Mammary epithelial cell (primary cell): ENCODE results near the gene NOD1.

ENCODE experiments used
- EZH2 ChIP-seq: IDR thresholded peaks from 2 replicates; pipeline ENCODE4 v1.6.1; 2012; ENCODE audit warnings: low read length, inconsistent platforms, borderline replicate concordance
- TF ChIP-seq, protein P1 (sequence below), 2 donors: IDR thresholded peaks in 1 of 2; conservative IDR thresholded peaks in 1 of 2; 2 replicates each; pipeline ENCODE4 v1.5.1; 2011 to 2012; ENCODE audit warnings: inconsistent platforms in 2 of 2, low read length in 2 of 2, mild to moderate bottlenecking in 2 of 2, control low read depth in 1 of 2, low read depth in 1 of 2; ENCODE audit not compliant: insufficient read depth in 1 of 2; ENCODE audit errors: extremely low read depth in 1 of 2

DNA sequence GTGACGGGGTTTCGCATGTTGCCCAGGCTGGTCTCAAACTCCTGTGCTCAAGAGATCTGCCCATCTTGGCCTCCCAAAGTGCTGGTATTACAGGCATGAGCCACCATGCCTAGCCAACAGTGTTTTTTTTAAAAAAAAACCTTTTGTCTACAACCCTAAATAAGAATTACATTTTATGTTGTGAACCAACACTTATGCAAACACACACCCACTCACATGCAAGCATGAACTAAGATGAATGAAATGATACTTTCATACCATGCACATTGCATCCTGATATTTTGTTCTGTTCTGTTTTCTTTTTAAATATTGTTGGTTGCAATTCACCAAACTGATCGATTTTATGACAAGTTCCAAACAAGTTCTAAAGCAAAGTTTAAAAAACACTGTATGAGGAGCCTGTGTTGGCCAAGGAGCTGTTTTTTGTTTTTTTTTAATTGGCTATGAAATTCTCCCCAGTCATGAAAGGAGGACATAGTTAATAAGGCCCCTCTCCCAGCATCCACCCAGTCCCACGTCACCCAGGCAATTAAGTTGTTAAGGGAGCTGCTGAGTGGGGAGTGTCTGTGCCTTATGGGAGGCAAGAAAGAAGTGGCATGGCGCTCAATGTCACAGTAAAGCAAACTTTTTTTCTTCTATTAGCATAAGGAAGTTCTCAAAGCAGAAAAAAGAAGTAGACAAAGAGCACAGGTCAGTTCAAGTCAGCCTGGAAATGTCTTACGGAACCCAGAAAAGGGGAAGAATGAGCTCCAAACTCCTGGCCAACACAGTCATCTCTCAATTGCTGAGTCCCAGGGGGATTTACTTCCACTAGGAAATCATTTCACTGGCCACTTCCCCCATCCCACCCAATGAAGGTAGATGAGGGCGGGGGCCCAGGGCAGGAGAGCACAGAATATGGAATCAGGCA, 50.1 kb downstream of the NOD1 start:
- no peak for TF ChIP-seq EZH2
- TF ChIP-seq, protein P1, sequence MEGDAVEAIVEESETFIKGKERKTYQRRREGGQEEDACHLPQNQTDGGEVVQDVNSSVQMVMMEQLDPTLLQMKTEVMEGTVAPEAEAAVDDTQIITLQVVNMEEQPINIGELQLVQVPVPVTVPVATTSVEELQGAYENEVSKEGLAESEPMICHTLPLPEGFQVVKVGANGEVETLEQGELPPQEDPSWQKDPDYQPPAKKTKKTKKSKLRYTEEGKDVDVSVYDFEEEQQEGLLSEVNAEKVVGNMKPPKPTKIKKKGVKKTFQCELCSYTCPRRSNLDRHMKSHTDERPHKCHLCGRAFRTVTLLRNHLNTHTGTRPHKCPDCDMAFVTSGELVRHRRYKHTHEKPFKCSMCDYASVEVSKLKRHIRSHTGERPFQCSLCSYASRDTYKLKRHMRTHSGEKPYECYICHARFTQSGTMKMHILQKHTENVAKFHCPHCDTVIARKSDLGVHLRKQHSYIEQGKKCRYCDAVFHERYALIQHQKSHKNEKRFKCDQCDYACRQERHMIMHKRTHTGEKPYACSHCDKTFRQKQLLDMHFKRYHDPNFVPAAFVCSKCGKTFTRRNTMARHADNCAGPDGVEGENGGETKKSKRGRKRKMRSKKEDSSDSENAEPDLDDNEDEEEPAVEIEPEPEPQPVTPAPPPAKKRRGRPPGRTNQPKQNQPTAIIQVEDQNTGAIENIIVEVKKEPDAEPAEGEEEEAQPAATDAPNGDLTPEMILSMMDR (conservative IDR thresholded peaks at IDR 0.05 in 1 of 2, IDR thresholded peaks at IDR 0.05 in 1 of 2; ENCODE audit: extremely low read depth in 1 of 2, insufficient read depth in 1 of 2, low read depth in 1 of 2, low read length in 2 of 2), result no peak
